ENCODE measurements around the gene CCL11. TPM values are rescaled to one million over a fixed set of nuclear protein-coding genes. Genes with fewer than 3 reads are reported as not detected.

The CCL11 gene
- not detected for total RNA-seq

DNA sequence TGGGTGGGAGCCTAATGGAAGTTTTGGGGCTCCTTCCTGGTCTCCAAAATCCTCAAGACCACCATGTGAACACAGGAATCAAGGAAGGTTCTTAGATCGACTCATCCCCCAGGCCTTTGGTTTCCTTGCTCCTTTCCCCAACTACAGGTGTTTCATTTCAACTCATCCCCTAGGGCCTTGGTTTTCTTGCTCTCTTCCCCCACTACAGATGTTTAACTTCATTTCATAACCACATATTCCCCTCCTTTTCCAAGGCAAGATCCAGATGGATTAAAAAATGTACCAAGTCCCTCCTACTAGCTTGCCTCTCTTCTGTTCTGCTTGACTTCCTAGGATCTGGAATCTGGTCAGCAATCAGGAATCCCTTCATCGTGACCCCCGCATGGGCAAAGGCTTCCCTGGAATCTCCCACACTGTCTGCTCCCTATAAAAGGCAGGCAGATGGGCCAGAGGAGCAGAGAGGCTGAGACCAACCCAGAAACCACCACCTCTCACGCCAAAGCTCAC, at the start of gene CCL11:
Gene CCL11 (plus strand): TSS at position 457 of the 507 bp plus-strand sequence. CDS start 67 bp downstream, outside the sequence.

DNA sequence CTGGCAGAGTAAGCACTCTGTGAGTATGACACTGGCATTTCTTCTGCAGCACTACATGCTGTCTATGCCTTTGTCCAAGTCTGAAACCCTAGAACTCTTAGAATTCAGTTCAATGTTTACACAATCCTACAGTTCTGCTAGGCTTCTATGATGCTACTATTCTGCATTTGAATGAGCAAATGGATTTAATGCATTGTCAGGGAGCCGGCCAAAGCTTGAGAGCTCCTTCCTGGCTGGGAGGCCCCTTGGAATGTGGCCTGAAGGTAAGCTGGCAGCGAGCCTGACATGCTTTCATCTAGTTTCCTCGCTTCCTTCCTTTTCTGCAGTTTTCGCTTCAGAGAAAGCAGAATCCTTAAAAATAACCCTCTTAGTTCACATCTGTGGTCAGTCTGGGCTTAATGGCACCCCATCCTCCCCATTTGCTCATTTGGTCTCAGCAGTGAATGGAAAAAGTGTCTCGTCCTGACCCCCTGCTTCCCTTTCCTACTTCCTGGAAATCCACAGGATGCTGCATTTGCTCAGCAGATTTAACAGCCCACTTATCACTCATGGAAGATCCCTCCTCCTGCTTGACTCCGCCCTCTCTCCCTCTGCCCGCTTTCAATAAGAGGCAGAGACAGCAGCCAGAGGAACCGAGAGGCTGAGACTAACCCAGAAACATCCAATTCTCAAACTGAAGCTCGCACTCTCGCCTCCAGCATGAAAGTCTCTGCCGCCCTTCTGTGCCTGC, 30.7 kb upstream of the CCL11 start, which contains the start of gene CCL2:
Gene CCL2 (plus strand): TSS at position 635 of the 730 bp plus-strand sequence. CDS start 65 bp downstream, at position 700.

DNA sequence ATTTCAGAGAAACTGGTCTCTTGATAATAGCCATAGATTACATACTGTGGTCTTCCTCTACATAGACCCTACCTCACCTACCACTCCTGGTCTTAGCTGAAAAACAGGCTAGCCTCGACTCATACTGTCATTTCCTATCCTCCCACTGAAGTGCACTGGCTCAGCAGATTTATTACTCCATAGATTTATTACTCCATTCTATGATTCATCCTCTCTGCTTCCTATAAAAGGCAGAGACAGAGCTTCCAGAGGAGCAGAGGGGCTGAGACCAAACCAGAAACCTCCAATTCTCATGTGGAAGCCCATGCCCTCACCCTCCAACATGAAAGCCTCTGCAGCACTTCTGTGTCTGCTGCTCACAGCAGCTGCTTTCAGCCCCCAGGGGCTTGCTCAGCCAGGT, 15.6 kb upstream of the CCL11 start, which contains the start of gene CCL7:
Gene CCL7 (plus strand): TSS at position 253 of the 400 bp plus-strand sequence. CDS start 70 bp downstream, at position 323.

DNA sequence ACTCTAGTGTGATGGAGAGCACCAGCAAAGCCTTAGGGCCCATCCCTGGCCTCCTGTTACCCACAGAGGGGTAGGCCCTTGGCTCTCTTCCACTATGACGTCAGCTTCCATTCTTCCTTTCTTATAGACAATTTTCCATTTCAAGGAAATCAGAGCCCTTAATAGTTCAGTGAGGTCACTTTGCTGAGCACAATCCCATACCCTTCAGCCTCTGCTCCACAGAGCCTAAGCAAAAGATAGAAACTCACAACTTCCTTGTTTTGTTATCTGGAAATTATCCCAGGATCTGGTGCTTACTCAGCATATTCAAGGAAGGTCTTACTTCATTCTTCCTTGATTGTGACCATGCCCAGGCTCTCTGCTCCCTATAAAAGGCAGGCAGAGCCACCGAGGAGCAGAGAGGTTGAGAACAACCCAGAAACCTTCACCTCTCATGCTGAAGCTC, 33.5 kb downstream of the CCL11 start, which contains the start of gene CCL8:
Gene CCL8 (plus strand): TSS at position 397 of the 445 bp plus-strand sequence. CDS start 67 bp downstream, outside the sequence.

Other genes starting within 250 kb of the CCL11 start
- 10 to 100 TPM in 1 of 2 donors, 1 to 10 TPM in 1; 7.0 to 66.8 TPM for gene CCL2, start 30.5 kb upstream of the CCL11 start, total RNA-seq
- 1 to 10 TPM in 1 of 2 donors, not detected in 1; 1.7 TPM for gene CCL7, start 15.5 kb upstream of the CCL11 start, total RNA-seq
- gene CCL8, start 33.7 kb downstream of the CCL11 start, total RNA-seq = under 1 TPM; 0.67 to 0.69 TPM
- not detected for gene CCL13, start 70.7 kb downstream of the CCL11 start, total RNA-seq
- gene CCL1, start 77.5 kb downstream of the CCL11 start, total RNA-seq = not detected

Measured in melanocyte of skin (primary cell).